SIG-M5 treated with dmso at 0.1 percent for 504 hours (cell line): ENCODE results near the gene BSN.

Experiments used
- DNase-seq: peaks from one replicate; lab custom pipeline; 2025; ENCODE audit not compliant: unreplicated experiment; lab: John Stamatoyannopoulos, UW

The BSN gene

DNA sequence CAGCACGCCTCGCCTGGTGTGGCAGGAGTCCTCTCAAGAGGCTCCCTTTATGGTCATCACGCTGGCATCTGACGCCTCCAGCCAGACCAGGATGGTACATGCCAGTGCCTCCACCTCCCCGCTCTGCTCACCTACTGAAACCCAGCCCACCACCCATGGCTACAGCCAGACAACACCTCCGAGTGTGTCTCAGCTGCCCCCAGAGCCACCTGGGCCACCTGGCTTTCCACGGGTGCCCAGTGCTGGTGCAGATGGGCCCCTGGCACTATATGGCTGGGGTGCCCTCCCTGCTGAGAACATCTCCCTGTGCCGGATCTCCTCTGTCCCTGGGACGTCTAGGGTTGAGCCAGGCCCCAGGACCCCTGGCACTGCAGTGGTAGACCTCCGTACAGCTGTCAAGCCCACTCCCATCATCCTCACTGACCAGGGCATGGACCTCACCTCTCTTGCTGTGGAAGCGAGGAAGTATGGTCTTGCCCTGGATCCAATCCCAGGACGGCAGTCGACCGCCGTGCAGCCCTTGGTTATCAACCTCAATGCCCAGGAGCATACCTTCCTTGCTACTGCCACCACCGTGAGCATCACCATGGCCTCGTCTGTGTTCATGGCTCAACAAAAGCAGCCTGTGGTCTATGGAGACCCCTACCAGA lies 100.0 kb downstream of the BSN start:
- no peak for DNase-seq

DNA sequence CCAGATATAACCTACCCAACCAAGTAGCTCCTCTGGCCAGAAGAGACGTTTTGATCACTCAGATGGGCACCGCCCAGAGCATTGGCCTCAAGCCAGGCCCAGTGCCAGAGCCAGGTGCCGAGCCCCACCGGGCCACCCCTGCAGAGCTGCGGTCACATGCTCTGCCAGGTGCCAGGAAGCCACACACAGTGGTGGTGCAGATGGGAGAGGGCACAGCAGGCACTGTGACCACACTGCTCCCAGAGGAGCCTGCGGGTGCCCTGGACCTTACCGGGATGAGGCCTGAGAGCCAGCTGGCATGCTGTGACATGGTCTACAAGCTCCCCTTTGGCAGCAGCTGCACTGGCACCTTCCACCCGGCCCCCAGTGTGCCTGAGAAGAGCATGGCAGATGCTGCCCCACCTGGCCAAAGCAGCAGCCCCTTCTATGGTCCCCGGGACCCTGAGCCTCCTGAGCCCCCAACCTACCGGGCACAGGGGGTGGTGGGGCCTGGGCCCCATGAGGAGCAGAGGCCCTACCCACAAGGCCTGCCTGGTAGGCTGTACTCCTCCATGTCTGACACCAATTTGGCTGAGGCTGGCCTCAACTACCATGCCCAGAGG lies 100.8 kb downstream of the BSN start:
- no peak for DNase-seq

GRCh38 chr3:49655731-49656285 lies 101.5 kb downstream of the BSN start:
- DNase-seq, result no peak

- peak; percentile 79 for DNase-seq
Observed at GRCh38 chr3:49656541-49657112, 102.3 kb downstream of the BSN start.

- no peak for DNase-seq
Observed at GRCh38 chr3:49657208-49657915, 103.1 kb downstream of the BSN start.

- DNase-seq, result no peak
Observed at GRCh38 chr3:49658711-49659110, 104.4 kb downstream of the BSN start.

GRCh38 chr3:49659756-49660155 lies 105.5 kb downstream of the BSN start:
- no peak for DNase-seq

GRCh38 chr3:49661281-49661680 lies 107.0 kb downstream of the BSN start:
- DNase-seq, result no peak

DNA sequence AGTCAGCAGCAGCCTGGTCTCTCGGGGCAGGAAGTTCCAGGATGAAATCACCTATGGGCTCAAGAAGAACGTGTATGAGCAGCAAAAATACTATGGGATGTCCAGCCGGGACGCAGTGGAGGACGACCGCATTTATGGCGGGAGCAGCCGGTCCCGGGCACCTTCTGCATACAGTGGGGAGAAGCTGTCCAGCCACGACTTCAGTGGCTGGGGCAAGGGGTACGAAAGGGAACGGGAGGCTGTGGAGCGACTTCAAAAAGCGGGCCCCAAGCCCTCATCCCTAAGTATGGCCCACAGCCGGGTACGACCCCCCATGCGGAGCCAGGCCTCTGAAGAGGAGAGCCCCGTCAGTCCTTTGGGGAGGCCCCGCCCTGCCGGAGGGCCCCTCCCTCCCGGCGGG lies 107.7 kb downstream of the BSN start:
- no peak for DNase-seq

- no peak for DNase-seq
Observed at GRCh38 chr3:49662720-49663413, 108.6 kb downstream of the BSN start.

DNA sequence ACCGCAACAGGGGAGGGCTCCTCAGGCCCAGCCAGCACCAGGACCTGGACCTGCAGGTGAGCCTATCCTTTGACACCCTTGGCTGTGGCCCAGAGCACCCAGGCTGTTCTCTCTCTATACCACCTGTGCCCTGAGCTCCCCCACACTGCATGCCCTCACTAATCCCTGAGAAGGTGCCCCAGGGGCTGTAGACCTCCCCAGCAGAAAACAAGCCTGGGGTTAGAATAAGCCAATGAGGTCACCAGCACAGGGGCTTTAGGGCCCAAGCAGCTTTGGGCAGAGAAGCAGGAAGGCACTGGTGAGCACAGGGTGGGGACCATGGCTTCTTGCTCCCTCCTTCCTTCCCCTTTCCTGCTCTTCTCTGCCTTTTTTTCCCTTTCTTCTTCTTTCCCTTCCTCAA lies 109.6 kb downstream of the BSN start:
- DNase-seq, result no peak

GRCh38 chr3:49664300-49664699 lies 110.0 kb downstream of the BSN start:
- no peak for DNase-seq

DNA sequence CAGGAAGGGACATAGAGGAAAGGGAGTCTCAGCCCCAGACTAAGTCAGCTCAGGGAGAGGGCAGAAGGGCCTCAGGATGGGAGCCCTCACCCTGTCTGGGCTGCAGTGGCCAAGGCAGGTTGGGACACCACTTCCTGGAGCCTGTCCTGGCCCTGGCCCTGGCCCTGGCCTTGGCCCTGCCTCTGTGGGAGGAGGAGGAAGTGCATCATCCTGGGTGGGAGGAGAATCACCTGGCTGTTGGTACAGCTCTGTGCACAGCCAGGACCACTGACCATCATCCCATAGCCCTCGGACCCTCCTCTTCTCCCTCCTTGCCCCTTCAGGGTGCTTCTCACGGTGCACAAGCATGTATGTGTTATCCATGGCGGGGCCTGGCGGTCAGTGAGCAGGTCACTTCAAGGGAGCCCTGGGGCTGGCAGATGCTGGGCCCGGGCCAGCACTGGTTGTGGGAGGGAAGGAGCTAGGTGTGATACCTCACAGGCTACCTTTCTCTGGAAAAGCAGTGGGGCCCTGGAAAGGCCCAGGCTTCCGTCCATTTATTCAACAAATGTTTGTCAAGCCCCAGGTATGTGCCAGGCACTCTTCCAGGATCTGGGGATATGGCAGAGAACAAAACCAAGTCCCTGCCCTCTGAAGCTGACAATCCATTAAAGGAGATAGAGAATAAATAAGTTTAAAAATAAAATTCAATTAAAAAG lies 111.7 kb downstream of the BSN start:
- DNase-seq, result no peak

DNA sequence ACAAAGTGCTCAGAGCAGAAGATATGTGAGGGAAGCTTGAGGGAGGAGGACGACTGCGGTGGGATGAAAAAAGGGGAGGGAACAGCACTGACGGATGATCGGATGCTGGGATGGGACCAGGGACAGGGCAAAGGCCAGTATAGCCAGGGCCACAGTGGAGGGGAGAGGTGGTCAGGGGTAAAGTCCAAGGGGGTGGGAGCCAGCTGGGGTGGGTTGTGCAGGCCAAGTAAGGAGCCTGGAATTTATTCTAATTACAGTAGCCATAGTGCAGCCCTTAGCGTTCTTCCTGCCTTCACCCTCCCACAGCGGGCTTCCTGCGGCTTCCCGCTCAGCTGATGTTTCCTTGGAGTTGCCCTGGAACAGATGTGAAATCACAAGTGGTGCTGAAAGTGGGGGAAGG lies 112.3 kb downstream of the BSN start:
- DNase-seq, result no peak

- DNase-seq, result no peak
Observed at GRCh38 chr3:49667701-49668413, 113.6 kb downstream of the BSN start.

- DNase-seq, result peak; percentile 33
Observed at GRCh38 chr3:49668414-49668797, 114.1 kb downstream of the BSN start.

DNA sequence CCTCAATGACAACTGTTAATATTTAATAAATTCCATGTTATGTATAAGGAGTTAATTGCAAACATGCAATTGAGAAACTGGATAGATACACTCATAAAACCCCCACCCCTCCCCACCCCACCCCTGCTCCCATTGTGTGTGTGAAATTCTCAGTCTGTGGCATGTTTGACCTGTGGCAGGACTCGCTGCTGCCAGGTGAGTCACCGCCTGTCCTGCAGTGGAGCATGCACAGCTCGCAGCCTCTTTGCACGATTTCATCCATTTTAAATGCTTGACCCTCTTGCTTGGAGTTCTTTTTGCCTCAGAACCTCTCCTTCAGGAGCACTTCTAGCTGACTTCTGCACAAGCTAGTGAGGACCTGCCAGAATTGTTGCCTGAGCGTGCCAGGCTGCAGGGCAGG lies 114.6 kb downstream of the BSN start:
- no peak for DNase-seq

DNA sequence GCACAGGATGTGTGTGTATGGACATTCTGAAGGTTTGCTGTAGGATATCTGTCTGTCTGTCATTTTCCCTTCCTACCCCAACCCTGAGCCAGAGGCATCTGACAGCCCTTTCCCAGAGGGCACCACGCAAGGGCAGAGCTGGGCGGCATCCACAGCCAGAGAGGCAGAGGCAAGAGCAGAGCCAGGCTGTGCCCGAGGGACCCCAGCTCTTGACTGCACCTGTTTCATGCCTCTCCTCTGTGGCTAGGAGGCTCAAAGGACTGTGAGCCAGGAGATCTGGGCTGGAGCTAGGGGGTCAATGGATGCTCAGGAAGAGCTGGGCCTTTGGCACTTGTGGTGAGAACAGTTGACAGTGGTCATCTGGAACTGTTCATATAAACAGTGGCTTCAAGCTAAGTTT lies 115.1 kb downstream of the BSN start:
- DNase-seq, result no peak

DNA sequence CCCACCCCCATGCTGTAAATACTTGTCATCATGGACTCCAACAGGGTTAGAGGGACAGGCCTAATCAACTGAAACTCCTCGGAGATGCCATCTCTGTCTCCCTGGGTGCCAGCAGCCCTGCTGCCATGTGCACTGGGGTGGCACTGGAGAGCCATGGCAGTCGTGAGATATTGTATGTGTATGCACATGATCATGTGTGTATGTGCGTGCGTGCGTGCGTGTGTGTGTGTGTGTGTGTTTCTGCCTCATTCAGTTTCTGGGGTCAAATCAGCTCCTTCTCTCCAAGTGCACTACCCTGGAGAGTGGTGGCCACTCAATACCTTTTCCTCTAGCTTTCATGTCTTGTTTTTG lies 116.6 kb downstream of the BSN start:
- DNase-seq, result no peak
